ENCODE data around the gene BICD1. TPM values are rescaled to one million over a fixed set of nuclear protein-coding genes. Genes with fewer than 3 reads are reported as not detected.
"Not testable (repeated sequence)": the region's sequence is repeated elsewhere in the genome, so short reads cannot be mapped to it uniquely, and the experiment has no call there.

Gene BICD1
- polyA plus RNA-seq, 1 donor = 26.8 TPM

DNA sequence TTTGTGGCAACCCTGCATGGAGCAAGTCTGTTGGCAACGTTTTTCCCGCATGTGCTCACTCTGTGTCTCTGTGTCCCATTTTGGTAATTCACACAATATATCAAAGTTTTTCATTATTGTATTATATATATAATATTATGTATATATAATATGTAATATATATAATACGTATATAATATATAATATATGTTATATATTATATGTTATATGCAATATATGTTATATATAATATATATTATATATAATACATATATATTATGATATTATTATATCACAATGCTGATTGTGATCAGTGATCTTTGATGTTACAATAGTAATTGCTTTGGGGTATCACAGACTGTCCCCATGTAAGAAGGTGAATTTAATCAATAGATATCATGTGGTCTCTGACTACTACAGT, 84.8 kb downstream of the BICD1 start:
- DNase-seq = no peak

DNA sequence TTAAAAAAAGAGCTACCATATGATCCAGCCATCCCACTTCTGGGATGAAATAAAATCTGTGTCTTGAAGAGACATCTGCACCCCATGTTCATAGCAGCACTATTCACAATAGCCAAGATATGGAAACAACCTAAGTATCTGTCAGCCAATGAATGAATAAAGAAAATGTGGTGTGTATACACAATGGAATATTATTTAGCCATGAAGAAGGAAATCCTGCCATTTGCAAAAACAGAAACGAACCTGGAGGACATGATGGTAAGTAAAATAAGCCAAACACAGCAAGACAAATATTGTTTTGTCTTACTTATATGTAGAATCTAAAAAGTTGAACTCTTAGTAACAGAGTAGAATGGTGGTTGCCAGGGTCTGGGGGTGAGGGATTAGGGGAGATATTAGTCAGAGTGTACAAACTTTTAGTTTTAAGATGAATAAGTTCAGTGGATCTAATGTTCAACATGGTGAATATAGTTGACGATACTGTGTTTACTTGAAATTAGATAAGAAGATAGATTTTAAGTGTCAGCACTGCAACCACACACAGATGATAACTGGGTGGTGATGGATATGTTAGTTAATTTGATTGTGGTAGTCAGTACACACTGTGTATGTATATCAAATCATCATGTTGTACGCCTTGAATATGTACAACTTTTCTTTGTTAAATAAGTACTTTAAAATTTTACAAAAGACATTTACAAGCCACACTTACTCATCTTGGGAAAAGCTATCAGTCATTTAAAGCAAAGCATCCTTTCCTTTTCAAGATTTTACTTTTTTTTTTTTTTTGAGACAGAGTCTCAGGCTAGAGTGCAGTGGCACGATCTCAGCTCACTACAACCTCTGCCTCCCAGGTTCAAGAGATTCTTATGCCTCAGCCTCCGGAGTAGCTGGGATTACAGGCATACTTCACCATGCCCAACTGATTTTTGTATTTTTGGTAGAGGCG, 89.9 kb downstream of the BICD1 start:
- DNase-seq = no peak

DNA sequence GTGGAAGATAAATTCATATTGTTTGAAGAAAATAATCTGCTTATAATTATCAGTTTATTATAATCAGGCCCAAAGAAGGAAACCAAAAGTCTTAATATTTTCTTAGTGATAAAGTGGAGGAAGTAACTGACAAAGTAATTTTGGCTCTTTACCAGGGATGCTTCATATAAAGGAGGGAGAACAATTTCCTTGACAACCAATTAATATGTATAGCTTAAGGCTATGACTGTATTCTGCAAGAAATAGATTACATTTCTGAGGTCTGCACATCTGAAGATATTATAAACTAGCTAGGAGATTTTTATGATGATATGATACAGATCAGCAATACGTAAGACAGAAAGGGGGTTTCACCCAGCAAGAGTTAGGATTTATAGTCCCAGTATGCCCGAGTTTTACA, 90.8 kb downstream of the BICD1 start:
- DNase-seq = no peak

DNA sequence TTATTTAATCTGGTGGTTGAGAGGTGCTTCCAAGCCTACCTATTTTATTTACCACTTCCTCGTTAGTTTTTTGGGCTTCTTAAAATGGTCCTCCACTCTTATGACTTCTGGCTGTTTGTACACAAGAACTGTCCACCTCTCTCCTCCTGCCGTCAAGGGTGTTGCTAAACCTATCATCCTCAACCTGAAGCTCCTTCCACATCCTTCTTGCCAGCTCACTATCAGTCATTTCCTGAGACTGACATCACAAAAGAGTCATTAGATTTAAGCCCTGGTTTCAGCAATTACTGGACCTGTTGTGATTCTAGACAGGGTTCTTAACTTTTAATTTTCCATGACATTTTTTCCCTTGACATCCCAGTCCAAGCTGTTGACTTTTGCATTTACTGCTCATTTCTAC, 91.9 kb downstream of the BICD1 start:
- DNase-seq = no peak

DNA sequence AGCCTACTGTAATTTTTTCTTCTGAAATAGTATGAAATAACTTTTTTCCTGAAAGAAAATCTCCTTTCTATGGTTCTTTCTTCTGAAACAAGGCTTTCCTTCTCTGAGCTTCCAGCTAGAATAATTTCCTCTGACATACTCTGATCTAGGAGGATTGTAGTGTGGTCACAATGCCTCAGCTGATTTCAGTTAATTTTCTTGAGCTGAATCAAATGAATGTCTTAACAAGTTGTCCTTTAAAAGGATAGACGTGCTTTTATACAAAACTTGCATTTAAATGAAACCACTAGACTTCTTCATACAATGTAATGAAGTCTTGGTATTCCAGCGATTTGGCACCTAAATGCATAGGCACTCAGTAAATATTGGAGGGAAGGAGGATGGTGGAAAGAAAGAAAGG, 94.4 kb downstream of the BICD1 start:
- DNase-seq = no peak

DNA sequence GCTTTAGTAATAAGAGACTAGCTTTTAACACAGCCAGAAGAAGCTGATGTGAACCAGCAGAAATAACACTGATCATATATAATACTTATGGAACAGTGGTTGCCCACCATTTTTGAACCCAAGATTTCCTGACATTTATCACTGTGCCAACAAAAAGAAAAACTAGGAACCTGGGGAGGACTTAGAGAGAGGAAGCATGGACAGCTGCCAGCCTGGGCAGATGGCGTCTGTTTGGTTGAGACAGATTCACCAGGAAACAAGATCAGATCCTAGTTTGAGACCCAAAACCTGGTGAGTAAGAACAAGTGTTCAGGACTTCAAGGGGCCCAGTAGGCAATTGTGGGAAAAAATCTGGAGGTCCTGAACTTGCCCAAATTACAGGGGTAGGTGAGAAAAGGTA, 95.3 kb downstream of the BICD1 start:
- no peak for DNase-seq

DNA sequence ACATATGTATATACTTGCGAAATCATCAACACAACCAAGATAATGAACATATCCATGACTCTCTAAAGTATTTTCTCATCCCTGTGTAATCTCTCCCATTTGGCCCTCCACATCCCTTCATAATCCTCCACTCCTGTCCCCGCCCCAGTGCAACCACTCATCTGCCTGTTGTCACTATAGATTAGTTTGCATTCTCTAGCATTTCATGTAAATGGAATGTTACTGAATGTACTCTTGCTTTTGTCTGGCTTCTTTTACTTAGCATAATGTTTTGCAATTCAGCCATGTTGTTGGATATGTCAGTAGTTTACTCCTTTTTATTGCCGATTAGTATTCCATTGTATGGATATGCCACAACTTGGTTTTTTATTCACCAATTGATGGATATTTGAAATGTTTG, 99.1 kb downstream of the BICD1 start:
- DNase-seq = no peak

DNA sequence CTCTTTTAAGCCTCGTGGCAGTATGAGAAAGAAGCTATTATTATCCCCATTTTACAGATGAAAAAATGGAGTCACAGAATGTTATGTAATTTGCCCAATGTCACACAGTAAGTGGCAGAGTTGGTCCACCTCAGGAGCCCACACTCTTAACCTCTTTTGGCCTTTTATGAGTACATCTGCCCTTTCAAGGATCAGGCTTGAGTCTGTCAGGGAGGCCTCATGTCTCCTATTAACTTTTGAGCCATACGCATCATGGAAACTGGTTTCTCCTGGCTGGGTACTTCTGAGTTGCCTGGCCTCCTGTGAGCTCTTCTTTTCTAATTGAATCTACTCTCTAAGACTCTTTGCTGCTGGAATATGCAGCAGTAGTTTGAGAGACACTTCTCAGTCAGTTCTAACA, 101.7 kb downstream of the BICD1 start:
- no peak for DNase-seq

DNA sequence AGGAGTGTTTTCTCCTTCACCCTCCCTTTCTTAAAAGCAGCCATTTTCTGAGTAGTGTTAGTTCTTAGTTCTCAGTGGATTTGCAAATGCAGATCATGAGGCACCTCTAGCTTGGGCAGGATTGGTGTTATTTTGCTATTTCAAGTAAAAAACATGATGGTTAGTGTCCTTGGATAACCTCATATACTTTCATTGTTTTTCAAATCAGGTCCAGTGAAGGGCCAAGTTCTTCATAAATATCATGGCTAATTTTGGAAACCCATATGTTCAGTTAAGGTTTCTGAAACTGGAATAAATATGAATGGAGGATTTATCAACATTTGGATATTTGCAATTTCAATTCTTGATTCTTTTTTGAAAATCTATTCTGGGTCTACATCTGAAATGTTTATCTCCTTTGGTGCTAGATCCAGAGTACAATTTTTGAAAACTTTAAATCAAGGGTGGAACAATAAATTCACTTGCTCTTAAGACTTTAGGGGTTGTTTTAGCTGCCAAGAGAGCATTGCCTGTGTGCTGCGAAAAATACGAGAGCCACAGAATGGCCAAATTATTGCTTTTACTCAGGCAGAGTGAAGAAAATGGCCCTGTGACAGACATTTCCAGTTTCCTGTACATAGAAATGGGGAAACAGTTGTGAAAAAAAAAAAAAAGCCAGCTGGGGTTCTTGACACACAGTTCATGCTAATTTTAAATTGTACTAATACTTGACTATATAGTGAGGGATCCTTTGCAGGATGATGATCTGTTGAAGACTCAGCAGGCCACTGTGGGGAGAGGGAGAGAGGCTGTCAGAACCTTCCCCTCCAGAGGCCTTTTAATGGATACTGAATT, 104.6 kb downstream of the BICD1 start:
- no peak for DNase-seq

DNA sequence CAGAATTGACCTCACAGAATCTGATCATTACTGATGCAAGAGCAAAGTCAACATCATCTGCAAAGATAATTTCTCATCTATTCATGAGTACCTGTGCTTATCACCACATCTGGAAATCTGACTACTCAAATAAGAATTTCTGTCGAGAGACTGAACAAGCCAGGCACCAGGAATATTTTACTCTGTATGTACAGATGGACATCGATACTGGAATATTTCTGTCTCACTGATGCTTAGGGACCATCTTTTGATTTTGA, 105.2 kb downstream of the BICD1 start:
- no peak for DNase-seq

DNA sequence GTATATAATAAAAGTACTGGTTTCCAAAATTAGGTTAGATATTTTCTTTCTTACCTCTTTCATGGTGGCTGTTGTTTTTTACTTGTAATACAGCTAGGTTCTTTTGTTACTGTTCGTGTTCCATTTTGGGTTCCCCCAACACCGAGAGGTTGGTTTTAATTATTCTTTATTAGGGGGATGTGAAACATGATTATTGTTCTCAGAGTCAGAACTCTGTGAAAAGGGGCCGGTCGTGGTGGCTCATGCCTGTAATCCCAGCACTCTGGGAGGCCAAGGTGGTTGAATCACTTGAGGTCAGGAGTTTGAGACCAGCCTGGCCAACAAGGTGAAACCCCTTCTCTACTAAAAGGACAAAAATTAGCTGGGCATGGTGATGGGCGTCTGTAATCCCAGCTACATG, 108.1 kb downstream of the BICD1 start:
- DNase-seq = no peak

DNA sequence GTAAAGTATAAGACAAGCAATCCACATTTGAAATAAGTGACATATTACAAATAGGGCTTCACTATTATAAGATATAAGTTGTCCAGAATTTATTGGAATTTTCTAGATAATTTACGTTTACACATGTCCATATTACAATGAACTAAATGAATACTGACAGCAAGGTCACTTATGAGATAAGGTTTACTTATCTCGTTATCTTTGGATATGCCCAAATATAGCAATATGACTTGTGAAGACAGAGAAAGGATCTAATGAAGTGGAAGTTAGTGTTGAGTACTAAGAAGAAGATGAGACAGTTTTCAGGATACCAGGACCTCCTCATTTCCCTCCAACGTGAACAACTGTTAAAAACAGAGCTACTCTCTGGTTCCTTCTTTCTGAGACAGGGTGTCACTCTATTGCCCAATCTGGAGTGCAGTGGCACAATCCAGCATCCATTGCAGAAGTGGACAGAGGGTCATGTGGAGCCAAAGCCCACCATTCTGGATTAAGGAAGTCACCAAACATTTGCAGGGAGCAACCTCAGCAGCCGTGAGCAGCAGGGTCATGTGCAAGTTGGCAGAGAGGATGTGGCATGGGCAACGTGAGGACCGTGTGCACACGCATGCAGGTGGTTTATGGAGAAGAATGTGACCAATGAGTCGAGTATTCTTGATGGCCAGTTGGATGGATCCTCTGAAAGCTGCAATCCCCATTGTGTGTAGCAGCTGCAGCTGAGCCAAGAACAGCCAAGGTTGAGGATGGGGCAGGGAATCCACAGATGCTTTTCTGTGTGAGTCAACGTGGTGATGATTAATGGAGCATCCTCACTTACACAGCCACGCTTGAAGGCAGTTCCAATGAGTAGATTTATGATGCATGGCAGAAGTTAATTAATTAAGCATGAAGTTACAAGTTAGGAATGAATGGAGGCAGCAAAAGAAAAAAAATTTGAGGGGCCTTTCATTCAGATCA, 111.0 kb downstream of the BICD1 start:
- DNase-seq = peak; percentile 20

DNA sequence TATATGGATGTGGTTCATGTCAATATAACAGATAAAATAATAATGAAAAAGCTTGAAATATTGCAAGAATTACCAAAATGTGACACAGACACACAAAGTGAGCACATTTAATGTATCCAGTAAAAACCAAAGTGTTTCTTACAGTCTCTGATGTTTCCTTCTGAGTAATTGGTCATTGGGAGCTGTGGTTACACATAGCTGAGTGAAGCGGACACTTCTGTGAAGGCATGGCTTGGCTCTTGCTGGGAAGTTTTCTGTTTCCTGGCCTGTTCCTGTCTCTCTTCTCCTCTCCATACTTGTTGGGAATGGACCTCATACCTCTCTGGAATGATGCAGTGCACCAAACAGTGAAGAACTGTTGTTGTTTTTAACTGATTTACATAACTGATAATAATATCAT, 117.3 kb downstream of the BICD1 start:
- no peak for DNase-seq

DNA sequence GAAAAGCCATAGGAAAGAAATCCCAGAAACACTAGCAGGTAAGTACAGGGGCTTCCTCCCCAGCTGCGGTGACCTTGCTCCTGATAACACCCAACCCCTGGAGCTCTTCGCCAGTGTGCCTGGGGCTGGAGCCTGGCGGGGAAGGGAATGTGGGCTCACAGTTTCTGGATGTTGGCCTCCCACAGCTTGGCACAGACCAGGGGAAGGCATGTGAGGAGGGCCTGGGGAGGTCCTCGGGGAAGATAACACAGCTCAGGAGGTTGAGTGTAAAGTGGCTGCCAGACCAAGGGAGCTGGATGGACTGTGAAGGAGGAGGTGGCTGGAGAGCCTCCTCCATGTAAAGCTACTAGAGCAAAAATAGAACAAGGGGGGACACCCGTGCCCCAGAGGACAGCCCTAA, 120.1 kb downstream of the BICD1 start:
- no peak for DNase-seq

DNA sequence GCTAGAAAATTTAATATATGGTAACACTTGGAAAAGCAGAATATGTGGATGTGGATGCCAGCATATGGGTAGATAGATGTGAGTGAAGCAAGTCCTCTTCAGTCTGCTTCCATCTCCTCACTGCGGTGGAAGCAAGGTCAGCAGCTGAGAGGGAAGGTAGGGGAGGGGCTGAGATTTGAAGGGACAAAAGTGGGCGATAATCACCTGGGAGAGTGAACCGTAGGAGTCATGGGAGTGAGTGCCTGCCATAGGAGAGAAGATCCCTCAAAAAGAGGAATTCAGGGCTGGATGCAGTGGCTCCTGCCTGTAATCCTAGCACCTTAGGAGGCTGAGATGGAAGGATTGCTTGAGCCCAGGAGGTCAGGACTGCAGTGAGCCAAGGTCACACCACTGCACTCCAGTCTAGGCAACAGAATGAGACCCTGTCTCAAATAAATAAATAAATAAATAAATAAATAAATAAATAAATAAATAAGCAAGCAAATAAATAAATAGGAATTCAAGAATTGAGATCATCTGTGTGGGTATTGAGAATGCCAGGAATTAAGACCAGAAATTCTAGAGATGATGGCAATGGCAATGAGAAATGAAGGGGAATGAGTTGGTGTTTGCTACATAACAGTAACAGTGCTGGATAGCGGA, 123.4 kb downstream of the BICD1 start:
- no peak for DNase-seq

DNA sequence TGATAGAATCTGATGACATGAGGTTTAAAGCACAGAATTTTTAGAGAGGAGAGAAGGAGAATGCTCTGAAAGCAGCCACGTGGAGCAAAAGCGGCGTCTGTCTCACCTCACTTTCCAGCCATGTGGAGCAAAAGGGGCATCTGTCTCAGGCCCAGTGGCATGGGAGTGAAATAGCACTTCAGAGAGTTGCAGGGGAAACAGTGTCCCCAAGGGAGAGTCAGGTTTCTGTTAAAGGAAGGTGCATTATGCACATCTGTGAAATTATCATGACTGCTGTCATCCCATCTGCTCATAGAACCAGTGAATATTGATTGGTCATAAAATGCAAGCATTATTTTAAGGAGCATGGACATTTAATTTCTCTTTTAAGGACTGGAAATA, 124.0 kb downstream of the BICD1 start:
- DNase-seq = no peak

DNA sequence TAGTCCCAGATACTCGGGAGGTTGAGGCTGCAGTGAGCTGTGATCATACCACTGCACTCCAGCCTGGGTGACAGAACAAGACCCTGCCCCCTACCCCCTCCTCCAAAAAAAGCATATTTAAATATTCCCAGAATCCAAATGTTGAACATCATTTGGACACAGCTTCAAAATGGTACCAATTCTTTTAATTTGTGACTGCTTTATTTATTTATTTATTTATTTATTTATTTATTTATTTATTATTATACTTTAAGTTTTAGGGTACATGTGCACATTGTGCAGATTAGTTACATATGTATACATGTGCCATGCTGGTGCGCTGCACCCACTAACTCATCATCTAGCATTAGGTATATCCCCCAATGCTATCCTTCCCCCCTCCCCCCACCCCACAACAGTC, 124.7 kb downstream of the BICD1 start:
- not testable (repeated sequence) for DNase-seq

DNA sequence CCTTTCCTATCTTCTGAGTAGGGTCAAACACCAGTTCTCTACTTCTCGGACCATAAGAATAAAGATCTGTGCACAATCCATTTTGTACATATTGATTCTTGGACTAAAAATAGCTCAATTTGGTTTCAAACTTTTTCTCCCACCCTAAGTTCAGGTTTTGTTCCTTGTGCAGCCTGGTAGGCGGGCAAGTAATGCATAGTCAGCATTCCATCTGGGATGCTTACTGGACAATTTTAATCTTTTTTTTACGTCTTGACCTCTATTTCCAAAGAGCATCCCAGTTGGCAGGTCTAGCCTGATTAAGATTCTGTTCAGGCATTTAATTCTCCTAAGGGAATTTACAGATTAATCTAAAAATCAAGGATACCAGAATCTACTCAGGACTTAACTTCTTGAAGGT, 126.9 kb downstream of the BICD1 start:
- no peak for DNase-seq

DNA sequence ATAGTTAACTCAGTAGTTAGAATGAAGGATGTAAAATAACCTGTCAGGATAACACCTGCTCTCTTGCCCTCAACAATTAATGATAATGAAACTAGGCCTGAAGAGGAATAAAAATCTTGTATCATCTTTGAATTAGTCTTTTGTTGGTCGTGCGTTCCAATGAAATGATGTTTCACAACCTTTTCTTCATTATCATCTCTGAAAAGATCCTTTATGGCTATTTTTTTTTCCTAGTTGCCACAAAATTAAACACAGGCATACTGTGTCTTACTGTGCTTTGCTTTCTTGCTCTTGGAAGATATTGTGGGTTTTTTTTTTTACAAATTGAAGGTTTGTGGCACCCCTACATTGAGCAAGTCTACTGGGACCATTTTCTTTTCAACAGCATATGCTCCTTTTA, 128.6 kb downstream of the BICD1 start:
- no peak for DNase-seq

DNA sequence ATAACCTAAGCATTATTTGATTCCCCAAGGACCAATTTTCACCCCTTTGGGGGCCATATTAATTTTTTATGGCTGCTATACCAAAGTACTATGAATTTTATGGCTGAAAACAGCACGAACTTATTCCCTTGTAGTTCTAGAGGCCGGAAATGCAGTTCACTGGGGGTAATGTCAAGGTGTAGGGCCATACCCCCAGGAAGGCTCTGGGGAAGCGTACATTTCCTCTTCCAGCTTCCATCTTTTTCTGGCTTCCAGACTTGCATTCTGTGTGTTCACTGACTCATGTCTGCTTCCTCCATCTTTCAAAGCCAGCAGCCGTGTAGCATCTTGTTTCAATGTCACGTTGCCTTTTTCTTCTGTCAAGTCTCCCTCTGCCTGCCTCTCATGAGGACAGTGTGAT, 133.5 kb downstream of the BICD1 start:
- peak; percentile 6 for DNase-seq

DNA sequence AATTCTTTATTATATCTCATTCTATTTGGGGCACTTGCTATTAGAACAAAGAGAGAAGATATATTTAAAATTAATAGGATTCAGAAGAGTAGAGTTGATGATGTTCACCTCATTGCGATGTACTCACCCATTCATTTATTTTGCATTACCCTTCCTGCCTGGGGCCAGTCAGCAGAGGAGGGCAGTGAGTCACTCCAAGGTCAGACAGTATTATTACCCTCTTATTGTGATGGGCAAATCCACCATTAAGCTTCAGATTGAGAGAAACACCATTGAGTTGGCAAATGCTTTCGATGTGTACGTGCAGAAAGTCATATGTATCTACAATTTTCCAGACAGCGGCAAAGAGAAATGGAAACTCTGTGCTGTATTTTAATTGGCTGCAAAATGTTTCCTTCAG, 134.2 kb downstream of the BICD1 start:
- no peak for DNase-seq

DNA sequence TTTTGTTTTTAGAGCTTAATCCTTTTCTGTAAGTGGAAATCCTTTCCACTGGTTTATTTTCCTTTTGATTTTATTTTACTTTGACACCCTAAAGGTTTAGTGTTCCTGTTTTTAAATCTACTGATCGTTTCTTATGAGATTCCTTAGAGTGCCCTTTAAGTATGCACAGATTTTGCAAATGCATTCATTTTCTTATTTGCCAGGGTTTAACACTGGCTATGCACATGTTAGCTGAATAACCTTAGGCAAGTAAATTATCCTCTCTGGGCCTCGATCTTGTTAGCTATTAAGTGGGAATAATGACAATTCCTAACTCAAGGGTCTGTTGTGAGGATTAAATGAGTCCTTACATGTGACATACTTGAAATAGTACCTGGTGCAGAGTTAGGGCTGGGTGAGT, 136.0 kb downstream of the BICD1 start:
- no peak for DNase-seq

Measured in left kidney (tissue), 2 donors.